WTC11 (cell line): Measurements from ENCODE around the gene FEV. TPM values are rescaled to one million over a fixed set of nuclear protein-coding genes. Genes with fewer than 3 reads are reported as not detected.

Experiments
- ATAC-seq: fragments of 200-7000 bp; cut with Tn5 transposase; 2 replicates; pipeline ENCODE4 v1.10.0; 2021; ENCODE audit warnings: mild to moderate bottlenecking, moderate library complexity
- CTCF ChIA-PET: fragments of 300-600 bp; sonication (Branson Sonifier 250); formaldehyde crosslinking; loops from one replicate; lab custom pipeline; 2021; ENCODE audit warnings: antibody characterized with exemption; lab: Charles Lee
- POLR2A ChIA-PET: fragments of 350-600 bp; sonication (Branson Sonifier 250); formaldehyde crosslinking; loops from one replicate; lab custom pipeline; 2021; ENCODE audit warnings: antibody characterized with exemption; lab: Charles Lee
- DNase-seq: peaks from one replicate; pipeline ENCODE4 v3.0.0; 2021; ENCODE audit warnings: low spot score
- H3K27ac Mint-ChIP-seq: 2 replicates; pipeline ENCODE4 v1.8.0; 2021; ENCODE audit warnings: mixed read lengths
- H3K27me3 Mint-ChIP-seq: 2 replicates; pipeline ENCODE4 v1.8.0; 2021; ENCODE audit warnings: low read depth, mild to moderate bottlenecking, moderate library complexity, mixed read lengths
- H3K36me3 Mint-ChIP-seq: 2 replicates; pipeline ENCODE4 v1.8.0; 2021; ENCODE audit warnings: mixed read lengths
- H3K4me1 Mint-ChIP-seq: 2 replicates; pipeline ENCODE4 v1.8.0; 2022; ENCODE audit warnings: mixed read lengths
- H3K4me3 Mint-ChIP-seq: 2 replicates; pipeline ENCODE4 v1.8.0; 2021; ENCODE audit warnings: mild to moderate bottlenecking, moderate library complexity, mixed read lengths
- H3K9me3 Mint-ChIP-seq: 2 replicates; pipeline ENCODE4 v1.8.0; 2021; ENCODE audit warnings: mixed read lengths
- ARID4B ChIP-seq: sonication (generic); formaldehyde crosslinking; IDR thresholded peaks from 2 replicates; pipeline ENCODE4 v1.8.0; 2023; ENCODE audit warnings: missing genetic modification reagents, mild to moderate bottlenecking, borderline replicate concordance
- ATF6 ChIP-seq: sonication (generic); formaldehyde crosslinking; IDR thresholded peaks from 2 replicates; pipeline ENCODE4 v1.8.1; 2023; ENCODE audit warnings: mild to moderate bottlenecking, missing genetic modification reagents
- ELF4 ChIP-seq: sonication (generic); formaldehyde crosslinking; IDR thresholded peaks from 2 replicates; pipeline ENCODE4 v1.8.1; 2022; ENCODE audit warnings: low read depth, mild to moderate bottlenecking, moderate library complexity, missing genetic modification reagents
- FOXK1 ChIP-seq: sonication (generic); formaldehyde crosslinking; IDR thresholded peaks from 2 replicates; pipeline ENCODE4 v1.8.0; 2022; ENCODE audit warnings: mild to moderate bottlenecking, moderate library complexity, missing genetic modification reagents
- GRHL2 ChIP-seq: fragments of 250-450 bp; sonication (Bioruptor Pico); IDR thresholded peaks from 2 replicates; pipeline ENCODE4 v1.8.0; 2022; ENCODE audit warnings: mild to moderate bottlenecking, moderate library complexity; ENCODE audit not compliant: insufficient replicate concordance, severe bottlenecking
- GTF2I ChIP-seq: fragments of 250-450 bp; sonication (Bioruptor Pico); conservative IDR thresholded peaks from 2 replicates; pipeline ENCODE4 v1.4.0; 2021; ENCODE audit warnings: mild to moderate bottlenecking
- HMGA2 ChIP-seq: fragments of 250-450 bp; sonication (Bioruptor Pico); IDR thresholded peaks from 2 replicates; pipeline ENCODE4 v1.4.0; 2021; ENCODE audit warnings: mild to moderate bottlenecking, moderate library complexity
- HMGXB4 ChIP-seq: sonication (generic); formaldehyde crosslinking; IDR thresholded peaks from 2 replicates; pipeline ENCODE4 v1.8.1; 2023; ENCODE audit warnings: mild to moderate bottlenecking, moderate library complexity, missing genetic modification reagents
- NFYB ChIP-seq: sonication (generic); formaldehyde crosslinking; conservative IDR thresholded peaks from 2 replicates; pipeline ENCODE4 v1.8.0; 2022; ENCODE audit warnings: low read depth, missing genetic modification reagents
- NR2C2 ChIP-seq: sonication (generic); formaldehyde crosslinking; IDR thresholded peaks from 2 replicates; pipeline ENCODE4 v1.8.0; 2022; ENCODE audit warnings: mild to moderate bottlenecking, missing genetic modification reagents
- OVOL2 ChIP-seq: fragments of 250-450 bp; sonication (Bioruptor Pico); IDR thresholded peaks from 2 replicates; pipeline ENCODE4 v1.9.0; 2021; ENCODE audit warnings: mild to moderate bottlenecking, borderline replicate concordance
- TP53 ChIP-seq: sonication (generic); formaldehyde crosslinking; IDR thresholded peaks from 2 replicates; pipeline ENCODE4 v1.8.1; 2023; ENCODE audit warnings: mild to moderate bottlenecking, missing genetic modification reagents
- ZBTB43 ChIP-seq: sonication (generic); formaldehyde crosslinking; IDR thresholded peaks from 2 replicates; pipeline ENCODE4 v1.8.1; 2023; ENCODE audit warnings: mild to moderate bottlenecking, missing genetic modification reagents
- ZNF263 ChIP-seq: sonication (generic); formaldehyde crosslinking; IDR thresholded peaks from 2 replicates; pipeline ENCODE4 v1.8.1; 2022; ENCODE audit warnings: low read depth, mild to moderate bottlenecking, moderate library complexity, missing genetic modification reagents
- ZNF281 ChIP-seq: sonication (generic); formaldehyde crosslinking; IDR thresholded peaks from 2 replicates; pipeline ENCODE4 v1.8.0; 2023; ENCODE audit warnings: mild to moderate bottlenecking, missing genetic modification reagents
- ZNF512 ChIP-seq: sonication (generic); formaldehyde crosslinking; IDR thresholded peaks from 2 replicates; pipeline ENCODE4 v1.8.1; 2022; ENCODE audit warnings: missing genetic modification reagents, borderline replicate concordance
- ZSCAN18 ChIP-seq: fragments of 250-450 bp; sonication (Bioruptor Pico); IDR thresholded peaks from 2 replicates; pipeline ENCODE4 v2.1.2; 2022; ENCODE audit warnings: mild to moderate bottlenecking, moderate library complexity
- total RNA-seq: library from RNA; stranded (reverse); gene quantifications from 3 replicates; pipeline ENCODE4 v1.2.3, GENCODE V29; 2021

FEV gene
- total RNA-seq, 1 experiment from 2014 or later = not detected

GRCh38 chr2:218998414-218999002, 13.5 kb upstream of the FEV start (continued):
- TF ChIP-seq ZNF281 (no peak), ELF4 (CRISPR knock-in tag) (no peak)
- TF ChIP-seq, all 79 proteins: peak for 0

- Mint-ChIP-seq H3K9me3 (no peaks in the 10 kb centered on the region), H3K27me3 (peaks cover 100% of the 10 kb centered on the region), H3K4me3 (no peak overlapping the region), H3K36me3 (no peaks in the 10 kb centered on the region), H3K27ac (no peak overlapping the region), H3K4me1 (peaks cover 26% of the 10 kb centered on the region)
- POLR2A ChIA-PET = no interaction called here
- no peak for ATAC-seq
- DNase-seq = no peak
- TF ChIP-seq HMGA2 (CRISPR knock-in tag) (no peak), HMGXB4 (CRISPR knock-in tag) (no peak), TP53 (CRISPR knock-in tag) (no peak), ZBTB43 (no peak), ELF4 (CRISPR knock-in tag) (no peak), ARID4B (no peak), ZSCAN18 (CRISPR knock-in tag) (no peak)
- CTCF ChIA-PET = interaction anchor here (0.8 to 10.6 kb wide), 2 partner anchors 15 to 44 kb away, joined by 3 to 158 read pairs; partner anchors contain the start of genes CFAP65 and FEV
These were observed 12.7 kb upstream of the FEV start for GRCh38 chr2:218997731-218998130.

GRCh38 chr2:218996937-218997336, 12.0 kb upstream of the FEV start:
- CTCF ChIA-PET = interaction anchor here (0.6 to 10.6 kb wide), 5 partner anchors 13 to 339 kb away, joined by 3 to 158 read pairs (median 6); partner anchors contain the start of gene FEV
- Mint-ChIP-seq H3K9me3 (no peaks in the 10 kb centered on the region), H3K4me1 (peaks cover 26% of the 10 kb centered on the region), H3K4me3 (no peak overlapping the region), H3K36me3 (no peaks in the 10 kb centered on the region), H3K27me3 (peaks cover 100% of the 10 kb centered on the region), H3K27ac (no peak overlapping the region)
- DNase-seq (no peak), ATAC-seq (no peak)
- POLR2A ChIA-PET = no interaction called here
- TF ChIP-seq GRHL2 = no peak
- TF ChIP-seq NR2C2 (CRISPR knock-in tag) = no peak
- no peak for TF ChIP-seq ZNF512 (CRISPR knock-in tag)
- no peak for TF ChIP-seq OVOL2
- TF ChIP-seq ATF6 = no peak
- TF ChIP-seq ZNF263 (CRISPR knock-in tag) = no peak
- TF ChIP-seq NFYB = no peak
- no peak for TF ChIP-seq GTF2I (CRISPR knock-in tag)
- TF ChIP-seq FOXK1 (CRISPR knock-in tag) = no peak
